Fibroblast of peridontal ligament (primary cell): ENCODE results near the gene SPSB3.

Experiments
- DNase-seq: peaks from one replicate; pipeline ENCODE4 v3.0.0-alpha.2; 2010; ENCODE audit errors: extremely low read depth

SPSB3 gene

DNA sequence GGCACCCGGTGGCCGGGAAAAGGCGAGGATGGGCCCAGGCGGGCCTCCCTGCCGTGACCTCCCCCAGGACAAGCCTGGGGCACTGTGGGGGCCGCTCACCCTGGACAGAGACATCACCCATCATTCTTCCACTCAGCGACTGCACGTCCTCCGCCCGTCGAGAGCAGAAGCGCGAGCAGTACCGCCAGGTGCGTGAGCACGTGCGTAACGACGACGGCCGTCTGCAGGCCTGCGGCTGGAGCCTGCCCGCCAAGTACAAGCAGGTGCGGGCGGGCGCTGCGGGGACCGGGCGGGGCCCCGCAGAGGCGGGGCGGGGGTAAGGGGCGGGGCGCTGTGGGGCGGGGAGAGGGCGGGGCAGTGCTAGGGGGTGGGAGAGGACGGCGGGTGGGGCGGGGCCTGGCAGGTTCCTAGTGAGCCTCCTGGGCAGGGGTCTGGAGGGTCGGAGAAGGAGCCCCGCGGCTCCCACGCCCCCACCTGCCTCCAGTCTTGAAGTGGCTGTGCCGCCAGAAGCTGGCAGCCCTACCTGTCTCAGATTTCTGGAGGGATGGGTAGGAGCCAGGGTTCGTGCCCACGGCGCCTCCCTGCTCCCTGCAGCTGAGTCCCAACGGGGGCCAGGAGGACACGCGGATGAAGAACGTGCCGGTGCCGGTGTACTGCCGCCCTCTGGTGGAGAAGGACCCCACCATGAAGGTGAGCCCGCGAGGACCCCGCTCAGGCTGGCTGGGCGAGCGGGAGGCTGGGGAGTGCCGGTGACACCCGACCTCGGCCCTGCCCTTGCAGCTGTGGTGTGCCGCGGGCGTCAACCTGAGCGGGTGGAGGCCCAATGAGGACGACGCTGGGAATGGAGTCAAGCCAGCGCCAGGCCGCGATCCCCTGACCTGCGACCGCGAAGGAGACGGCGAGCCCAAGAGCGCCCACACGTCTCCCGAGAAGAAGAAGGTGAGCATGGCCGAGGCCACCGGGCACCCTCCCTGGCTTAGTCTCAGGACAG lies 18.6 kb downstream of the SPSB3 start:
- DNase-seq, result no peak

DNA sequence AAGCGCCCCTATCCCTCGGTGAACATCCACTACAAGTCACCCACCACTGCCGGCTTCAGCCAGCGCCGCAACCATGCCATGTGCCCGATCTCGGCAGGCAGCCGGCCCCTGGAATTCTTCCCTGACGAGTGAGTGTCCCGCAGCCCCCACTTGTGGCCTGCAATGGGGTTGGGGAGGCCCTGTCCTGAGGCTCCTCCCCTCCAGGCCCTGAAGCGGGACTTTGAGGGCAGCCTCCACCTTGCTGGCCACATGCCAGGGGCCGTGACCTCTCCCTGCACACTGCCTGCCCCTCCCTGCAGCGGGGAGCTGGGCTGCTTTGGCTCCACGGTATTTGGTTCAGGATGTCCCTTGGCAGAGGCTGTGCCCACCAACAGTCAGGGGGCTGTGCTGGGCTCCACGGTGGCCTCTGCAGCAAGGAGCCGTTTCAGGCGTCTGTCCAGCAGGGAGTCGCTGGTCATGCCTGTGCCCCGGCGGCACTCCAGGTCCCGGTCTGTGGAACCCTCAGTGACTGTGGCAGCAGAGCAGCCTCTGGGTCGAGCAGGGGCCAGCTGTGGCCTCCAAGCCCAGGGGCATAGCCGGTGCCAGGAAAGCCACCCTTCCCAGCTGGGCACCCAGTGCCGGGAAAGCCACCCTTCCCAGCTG lies 19.4 kb downstream of the SPSB3 start:
- no peak for DNase-seq

DNA sequence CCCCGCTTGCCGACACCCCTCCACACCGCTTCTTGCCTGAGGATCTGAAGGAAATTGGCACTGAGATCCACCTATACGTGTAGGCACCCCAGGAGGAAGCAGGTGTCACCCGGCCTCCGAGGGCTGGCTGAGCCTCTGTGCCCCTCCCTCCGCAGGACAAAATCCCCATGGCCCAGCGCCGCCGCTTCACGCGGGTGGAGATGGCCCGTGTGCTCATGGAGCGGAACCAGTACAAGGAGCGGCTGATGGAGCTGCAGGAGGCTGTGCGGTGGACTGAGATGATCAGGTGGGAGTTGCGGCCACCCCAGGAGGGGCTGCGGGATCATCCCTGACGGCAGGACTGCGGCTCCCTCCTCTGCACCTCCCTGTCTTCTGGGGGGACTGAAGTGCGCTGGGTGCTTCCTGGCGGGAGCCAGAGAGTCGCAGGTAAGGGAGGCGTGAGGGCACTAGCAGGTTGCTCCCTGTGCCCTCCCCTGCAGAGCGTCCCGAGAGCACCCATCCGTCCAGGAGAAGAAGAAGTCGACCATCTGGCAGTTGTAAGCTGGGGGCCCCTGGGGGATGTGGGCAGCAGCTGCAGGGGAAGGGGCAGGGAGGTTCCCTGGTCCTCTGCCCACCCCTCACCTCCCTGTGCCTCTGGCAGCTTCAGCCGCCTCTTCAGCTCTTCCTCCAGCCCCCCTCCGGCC lies 20.0 kb downstream of the SPSB3 start:
- DNase-seq, result no peak

DNA sequence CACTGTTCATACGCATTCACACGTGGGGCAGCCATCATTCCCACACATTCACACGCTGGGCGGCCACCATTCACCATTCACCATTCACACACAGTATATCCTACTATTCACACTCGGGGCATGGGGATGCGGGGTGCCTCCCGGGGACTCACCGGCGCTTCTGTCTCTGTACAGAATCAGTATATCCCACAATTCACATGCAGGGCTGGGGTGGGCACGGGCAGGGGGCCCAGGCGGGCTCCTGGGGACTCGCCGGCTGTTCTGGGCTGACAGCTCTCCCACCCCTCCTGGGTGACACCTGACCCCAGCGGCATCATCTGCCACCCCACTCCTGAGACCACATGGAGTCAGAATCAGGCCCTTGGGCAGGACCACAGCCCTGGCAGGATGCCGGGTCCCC lies 20.6 kb downstream of the SPSB3 start:
- DNase-seq, result no peak

DNA sequence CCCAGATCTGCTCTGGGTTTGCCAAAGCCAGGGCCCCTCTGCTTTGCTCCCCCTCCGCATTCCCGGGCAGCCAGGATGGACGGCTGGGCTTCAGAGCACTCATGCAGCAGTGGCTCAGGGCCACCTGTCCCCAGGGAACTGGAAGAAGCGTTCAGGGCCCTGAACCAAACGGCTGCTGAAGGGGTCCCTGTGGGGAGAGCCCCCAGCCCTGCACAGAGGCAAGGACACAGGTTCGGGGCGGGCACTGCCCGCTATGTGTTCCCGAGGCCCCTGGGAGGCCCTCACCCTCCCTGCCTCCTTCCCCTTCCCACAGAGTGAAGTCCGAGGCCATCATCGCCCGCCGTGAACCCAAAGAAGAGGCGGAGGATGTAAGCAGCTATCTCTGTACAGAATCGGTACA lies 21.5 kb downstream of the SPSB3 start:
- DNase-seq, result no peak

DNA sequence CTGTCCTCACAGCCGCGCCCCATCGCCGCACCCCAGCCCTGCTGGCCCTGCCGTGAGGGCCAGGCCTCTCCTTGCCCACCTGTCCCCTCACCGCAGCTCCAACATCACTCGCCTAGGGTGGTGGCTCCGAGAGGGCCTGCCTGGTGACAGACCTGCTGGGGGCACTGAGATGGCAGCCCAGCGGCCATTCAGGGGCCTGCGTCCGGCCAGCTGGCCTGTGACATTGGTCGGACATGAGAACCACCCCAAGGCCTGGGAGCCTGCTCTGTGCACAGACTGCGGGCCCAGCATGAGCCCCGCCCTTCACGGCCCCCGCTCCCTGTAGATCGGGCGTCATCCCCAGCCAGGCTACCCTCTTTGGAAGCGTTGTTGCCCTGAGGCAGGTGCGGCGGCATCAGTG lies 22.9 kb downstream of the SPSB3 start:
- no peak for DNase-seq

DNA sequence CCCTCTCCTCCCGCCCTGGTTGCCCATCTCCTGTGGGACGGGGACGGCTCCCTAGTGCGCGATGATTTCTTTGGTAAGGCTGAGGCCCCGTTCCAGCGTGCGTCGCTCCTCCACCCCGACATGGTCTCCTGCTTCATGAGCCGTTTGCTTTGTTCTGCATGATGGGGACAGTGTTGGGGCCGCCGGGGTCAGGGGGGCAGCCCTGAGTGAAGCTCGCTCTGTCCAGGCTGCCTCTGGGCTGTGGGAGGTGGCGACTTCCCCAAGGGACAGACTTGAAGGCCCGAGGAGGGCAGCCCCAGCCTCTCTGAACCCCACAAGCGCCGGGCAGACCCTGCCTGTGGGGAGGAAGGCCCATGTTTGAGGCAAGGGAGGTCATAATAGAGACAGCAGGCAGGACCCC lies 23.4 kb downstream of the SPSB3 start:
- no peak for DNase-seq

DNA sequence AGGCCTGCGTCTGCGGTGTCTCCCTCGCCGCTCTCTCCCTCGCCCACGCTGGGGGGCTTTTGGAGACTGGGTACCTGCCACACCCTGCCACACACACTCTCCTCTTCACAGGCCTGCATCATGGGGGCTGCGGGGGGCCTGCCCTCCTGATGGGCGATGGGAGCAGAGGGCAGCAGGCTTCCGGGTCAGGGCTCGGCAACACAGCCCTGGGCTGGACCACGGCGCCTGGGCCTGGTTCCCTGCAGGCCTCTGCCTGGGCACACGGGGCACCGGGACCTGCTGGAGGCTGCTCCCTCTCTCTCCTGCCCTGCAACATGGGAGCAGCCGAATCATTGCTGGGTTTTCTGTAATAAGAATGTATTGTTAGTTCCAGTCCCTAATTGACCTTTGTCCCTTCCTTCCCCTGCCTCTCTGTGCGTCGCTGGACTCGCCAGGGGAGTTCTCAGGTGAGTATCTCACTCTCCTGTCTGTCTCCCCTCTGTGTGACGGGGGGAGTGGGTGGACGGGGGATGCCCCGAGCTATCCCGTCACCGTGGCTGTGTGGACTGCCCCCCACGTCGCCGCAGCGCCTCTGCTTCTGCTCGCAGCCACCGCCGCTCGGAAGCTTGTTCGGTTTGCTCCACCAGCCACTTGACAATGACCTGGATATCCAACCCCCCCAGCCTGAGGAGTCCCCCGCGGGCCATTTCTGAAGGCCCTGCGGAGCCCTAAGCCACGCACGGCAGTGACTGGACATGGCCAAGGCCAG lies 24.5 kb downstream of the SPSB3 start:
- no peak for DNase-seq

DNA sequence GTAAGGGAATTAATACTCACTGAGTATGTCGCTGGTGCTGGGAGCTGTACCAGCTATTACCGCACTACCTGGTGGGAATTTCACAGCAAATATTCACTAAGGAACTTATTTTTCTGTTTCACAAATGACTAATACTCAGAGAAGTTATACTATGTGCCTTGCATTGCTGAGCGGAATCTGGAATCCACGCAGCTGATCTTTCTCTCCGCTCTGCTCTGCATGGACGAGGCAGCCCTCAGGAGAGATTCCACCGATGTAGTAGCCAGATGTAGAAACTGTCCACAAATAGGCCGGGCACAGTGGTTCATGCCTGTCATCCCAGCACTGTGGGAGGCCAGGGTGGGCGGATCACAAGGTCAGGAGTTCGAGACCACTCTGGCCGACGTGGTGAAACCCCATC lies 28.2 kb downstream of the SPSB3 start:
- no peak for DNase-seq

DNA sequence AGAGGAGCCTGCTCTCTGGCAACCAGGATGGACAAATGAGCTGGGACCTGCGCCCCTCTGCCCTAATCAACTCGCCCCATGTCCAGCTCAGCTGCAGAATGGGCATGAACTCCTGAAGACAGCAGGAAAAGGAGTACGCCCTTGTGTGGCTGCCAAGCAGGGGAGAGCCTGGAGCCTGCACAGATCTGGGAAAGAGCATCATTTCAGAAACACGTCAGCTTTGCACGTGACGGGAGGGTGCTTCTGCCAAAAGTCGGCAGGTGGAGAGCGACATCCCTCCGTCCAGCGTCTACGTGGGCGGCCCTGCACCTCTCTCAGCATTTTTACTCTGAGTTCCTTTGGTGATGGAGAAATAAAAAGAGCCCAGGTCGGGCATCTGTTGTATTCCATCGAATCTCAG lies 29.5 kb downstream of the SPSB3 start:
- no peak for DNase-seq

DNA sequence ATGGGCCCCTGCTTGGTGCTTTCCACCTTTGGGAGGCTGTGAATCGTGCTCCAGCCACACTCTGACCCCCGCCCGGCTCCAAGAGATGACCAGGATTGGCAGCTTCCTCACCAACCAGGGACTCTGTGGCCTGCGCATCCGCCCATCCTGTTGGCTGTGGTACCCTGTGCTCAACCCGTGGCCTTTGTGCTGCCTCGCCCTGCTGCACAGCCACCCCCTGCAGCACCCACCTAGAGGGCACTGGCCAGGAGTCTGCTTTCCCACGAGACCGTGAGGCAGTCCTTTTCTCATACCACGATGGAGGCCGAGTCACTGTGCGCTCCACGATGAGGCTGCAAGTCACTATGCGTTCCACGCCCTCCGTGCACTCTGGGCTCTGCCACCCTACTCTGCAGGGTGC lies 30.4 kb downstream of the SPSB3 start:
- DNase-seq, result no peak

DNA sequence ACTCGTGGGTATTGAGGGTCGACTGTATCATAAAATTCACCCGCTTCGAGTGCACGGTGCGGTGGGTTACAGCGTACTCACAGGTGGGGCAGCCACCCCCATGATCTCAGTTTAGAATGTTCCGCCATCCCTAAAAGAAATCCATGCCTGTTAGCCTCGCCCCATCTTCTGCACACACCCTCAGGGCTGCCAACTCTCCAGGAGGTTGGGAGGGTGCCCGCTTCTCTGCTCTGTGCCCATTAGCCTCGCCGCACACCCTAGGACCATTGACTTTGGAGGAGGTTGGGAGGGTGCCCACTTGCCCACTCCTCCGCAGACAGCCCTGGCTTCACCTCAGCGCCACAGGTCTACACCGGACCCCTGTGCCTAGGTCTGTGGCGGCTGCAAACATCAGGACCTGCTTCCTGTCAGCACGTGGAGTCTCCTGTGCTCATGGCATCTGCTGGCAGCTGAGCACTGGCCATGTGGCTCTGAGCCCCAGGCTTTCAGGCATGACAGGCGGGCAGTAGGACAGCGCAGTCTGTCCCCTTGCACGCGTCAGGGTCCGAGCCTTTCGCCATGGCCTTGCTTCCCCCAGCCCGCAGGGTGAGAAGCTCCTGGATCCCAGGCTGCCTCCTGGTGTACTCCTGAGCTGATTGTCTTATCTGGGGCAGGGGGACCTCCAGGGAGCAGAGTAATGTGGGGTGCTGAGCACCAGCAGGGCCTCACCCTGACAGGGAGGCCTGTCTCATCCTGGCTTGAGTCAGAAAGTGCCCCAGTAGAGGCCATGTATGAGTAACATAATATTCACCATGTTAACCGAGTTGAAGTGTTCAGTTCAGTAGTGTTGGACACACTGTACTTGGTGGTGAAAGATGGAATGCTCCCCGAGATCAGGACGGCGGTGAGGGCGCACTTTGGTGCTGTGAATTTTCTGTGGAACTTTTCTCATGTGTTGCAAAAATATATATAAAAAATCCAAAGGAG lies 32.9 kb downstream of the SPSB3 start:
- no peak for DNase-seq

DNA sequence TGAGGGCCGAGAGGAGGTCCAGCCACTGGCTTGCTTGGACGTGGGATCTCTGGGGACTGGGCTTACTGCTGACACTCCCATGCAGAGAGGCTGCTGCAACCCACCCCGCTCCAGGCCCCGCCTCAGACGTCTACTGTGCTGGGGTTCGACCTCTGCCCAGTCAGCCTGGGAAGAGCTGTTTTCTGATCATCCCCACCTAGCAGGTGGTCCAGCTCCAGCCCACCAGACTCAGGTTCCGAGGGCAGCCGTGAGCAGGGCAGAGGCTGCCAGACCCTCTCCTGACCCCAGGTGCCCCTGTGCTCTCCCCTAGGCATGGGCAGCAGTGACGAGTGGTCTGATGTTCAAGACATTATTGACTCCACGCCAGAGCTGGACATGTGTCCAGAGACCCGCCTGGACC lies 34.4 kb downstream of the SPSB3 start:
- DNase-seq, result no peak

DNA sequence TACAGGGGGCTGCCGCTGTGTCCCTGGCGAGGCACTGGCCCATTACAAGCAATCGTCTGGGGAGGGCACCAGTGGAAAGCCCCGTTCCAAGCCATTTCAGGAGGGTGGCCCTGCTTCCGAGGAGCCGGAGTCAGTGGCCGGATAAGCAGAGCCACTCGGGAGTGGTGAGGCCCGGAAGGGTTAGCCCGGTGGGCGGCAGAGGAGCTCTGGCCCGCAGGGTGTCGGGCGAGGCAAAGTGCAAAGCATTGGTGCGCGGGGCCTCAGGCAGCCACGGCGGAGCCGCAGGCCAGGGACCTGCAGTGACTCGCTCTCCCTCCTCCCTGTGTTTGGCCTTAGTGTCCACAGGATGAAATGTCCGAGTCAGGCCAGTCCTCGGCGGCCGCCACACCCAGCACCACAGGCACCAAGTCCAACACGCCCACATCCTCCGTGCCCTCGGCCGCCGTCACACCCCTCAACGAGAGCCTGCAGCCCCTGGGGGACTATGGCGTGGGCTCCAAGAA lies 35.6 kb downstream of the SPSB3 start:
- DNase-seq, result no peak

DNA sequence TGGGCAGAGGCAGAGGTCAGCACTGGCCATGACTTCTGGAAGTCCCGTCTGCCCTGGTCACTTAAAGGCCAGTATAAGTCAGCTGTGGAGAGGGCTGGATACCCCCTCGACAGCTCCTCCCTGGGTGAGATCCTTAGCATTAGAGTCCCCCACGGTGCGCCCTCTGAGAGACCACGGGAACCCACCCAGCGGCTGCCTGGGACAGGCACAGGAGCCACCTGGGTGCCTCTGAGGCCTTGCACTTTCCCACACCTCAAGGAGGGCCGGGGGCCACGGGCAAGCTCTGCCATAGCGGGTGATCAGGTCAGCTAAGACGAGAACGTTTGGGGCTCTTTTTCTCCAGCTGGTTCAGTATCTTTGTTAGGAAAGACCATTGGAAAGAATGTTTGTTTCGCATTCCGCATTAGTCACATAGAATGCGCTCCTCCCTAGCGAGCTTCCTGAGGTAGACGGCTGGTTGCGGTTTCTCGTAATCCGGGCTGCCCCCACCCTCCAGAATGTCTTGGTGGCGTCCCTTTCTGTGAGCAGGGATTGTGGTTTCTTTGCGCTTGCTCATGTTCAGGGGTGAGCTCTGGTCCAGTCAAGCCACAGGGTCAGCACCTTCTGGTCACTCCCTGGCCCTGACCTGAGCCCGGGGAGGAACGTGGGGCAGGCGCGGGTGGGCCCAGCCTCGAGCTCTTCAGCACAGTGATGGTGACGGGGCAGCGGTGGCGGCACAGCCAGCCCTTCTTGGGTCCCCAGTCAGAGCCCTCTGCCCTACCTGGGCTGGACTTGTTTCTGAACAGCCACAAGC lies 36.3 kb downstream of the SPSB3 start:
- peak; percentile 55 for DNase-seq

DNA sequence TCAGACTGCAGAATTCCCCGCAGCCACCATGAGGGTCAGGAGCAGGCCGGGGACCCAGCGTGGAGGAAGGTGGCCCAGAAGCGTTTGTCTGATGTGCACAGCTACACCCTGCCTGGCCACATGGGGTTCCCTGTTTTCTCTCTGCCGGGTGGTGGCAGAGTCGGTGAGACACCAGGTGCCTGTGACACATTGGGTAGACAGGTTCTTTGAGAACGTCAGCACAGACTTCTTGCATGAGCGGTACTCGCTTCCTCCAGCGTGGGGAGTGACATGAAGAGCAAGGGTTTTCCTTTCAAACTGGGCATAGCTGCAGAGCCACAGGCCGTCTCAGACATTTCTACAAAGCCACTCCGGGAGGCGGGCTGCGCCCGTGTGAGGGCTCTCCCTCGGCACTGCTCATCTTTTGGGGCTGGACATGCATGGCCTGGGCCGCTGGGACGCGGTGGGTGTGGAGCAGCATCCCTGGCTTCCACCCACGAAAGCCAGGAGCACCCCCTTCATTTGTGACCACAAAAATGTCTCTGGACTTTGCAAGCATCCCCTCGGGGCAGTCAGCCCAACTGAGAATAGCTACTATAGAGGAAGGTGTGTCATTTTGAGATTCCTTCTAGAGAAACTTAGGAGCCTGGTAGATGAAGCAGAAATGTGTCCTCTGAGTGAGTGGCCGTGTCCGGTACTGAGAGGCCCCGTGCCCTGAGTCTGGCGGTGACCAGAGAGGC lies 37.0 kb downstream of the SPSB3 start:
- peak; percentile 56 for DNase-seq

DNA sequence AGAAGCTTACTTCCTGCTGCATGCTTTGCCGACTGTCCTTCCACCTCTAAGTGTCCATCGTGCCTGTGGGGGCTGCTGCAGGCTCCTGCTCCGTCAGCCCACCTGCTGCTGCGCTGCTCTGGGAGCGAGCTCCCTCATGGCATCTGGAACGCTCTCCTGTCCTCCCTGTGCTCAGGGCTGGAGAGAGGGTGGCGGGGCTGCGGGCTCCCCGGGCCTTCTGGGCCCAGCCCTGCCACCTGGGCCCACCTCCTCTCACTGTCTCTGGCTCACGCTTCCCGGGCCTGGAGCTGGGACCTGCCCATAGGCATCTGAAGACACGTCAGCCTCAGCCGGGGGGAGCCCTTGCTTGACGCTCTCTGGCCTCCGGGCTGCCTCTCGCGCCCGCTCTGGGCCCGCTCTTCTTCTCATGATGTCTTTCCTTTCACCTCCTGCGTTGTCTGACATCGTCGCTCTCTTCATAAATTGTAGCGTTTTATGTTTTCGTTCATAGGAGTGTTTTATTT lies 38.0 kb downstream of the SPSB3 start:
- no peak for DNase-seq

DNA sequence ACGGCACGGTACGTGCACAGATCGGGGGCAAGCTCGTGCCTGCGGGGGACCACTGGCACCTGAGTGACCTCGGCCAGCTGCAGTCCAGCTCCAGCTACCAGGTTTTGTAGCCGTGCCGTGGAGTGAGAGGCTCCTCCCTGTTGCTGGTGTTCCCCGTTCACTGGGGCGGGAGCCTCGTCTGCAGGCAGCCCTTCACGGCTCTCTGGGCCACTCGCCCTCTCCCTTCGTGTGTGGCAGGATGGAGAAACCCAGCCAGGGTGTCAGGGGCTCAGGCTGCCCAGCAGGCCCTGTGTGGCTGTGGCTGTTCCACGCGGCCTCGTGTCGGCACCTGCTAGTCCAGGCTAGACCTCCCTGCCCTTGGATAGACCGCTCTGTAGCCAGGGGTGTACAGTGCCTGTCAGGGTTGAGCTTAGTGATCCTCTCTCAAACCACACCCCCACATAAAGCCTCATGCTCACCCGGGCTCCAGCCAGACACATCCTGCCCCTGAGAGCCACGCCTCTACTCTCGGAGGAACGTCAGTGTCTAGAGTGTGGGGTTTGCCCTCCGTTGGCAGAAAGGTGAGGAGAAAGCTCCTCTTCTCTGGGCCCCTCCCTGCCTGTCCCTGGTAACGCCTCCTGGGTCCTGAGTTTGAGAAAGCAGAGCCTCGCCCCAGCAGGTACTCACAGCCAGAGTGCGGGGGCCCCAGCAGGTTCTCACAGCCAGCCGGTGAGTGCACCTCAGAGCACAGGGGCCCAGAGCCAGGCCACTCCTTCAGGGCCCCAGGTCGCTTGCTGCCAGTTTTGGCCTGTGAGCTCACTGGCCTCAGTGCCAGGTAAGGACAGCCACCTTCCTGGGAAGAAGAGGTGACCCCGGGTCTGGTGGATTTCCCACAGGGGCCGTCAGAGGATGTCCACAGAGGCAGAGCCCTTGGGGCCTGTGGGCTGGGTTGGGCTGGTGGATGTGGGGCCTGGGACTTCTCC lies 38.7 kb downstream of the SPSB3 start:
- DNase-seq, result no peak
